GM23338 (cell line): ENCODE data around the gene DUSP15. TPM values are rescaled to one million over a fixed set of nuclear protein-coding genes. Genes with fewer than 3 reads are reported as not detected.

Experiments used
- ATAC-seq: fragments of 200-7000 bp; cut with Tn5 transposase; 3 replicates; pipeline ENCODE4 v1.9.1; 2020
- DNase-seq: peaks from one replicate; pipeline ENCODE4 v3.0.0-alpha.2; 2015; ENCODE audit warnings: low spot score
- H2AFZ ChIP-seq: fragments of 200-600 bp; sonication (generic); 2 replicates; pipeline ENCODE4 v1.8.0; 2016; ENCODE audit warnings: antibody characterized with exemption, mild to moderate bottlenecking, moderate library complexity
- H3F3A ChIP-seq: fragments of 200-600 bp; sonication (generic); replicated peaks from 2 replicates; pipeline ENCODE4 v1.8.0; 2017; ENCODE audit warnings: antibody characterized with exemption, mixed run types, low read depth
- H3K27ac ChIP-seq: fragments of 200-600 bp; sonication (generic); 2 replicates; pipeline ENCODE4 v1.6.1; 2016; ENCODE audit warnings: low read depth
- H3K27me3 ChIP-seq: fragments of 200-600 bp; sonication (generic); 2 replicates; pipeline ENCODE4 v1.8.0; 2016; ENCODE audit warnings: mild to moderate bottlenecking, mixed run types, moderate library complexity; ENCODE audit not compliant: insufficient read depth
- H3K36me3 ChIP-seq: fragments of 200-600 bp; sonication (generic); 2 replicates; pipeline ENCODE4 v1.8.0; 2016; ENCODE audit warnings: mild to moderate bottlenecking; ENCODE audit not compliant: insufficient read depth
- H3K4me1 ChIP-seq: fragments of 200-600 bp; sonication (generic); 2 replicates; pipeline ENCODE4 v1.8.0; 2016; ENCODE audit warnings: mild to moderate bottlenecking, moderate library complexity; ENCODE audit not compliant: insufficient read depth
- H3K4me2 ChIP-seq: fragments of 200-600 bp; sonication (generic); 2 replicates; pipeline ENCODE4 v1.7.1; 2017; ENCODE audit warnings: mixed run types
- H3K4me3 ChIP-seq: fragments of 200-600 bp; sonication (generic); 2 replicates; pipeline ENCODE4 v1.6.1; 2016; ENCODE audit warnings: mixed run types
- H3K79me2 ChIP-seq: fragments of 200-600 bp; sonication (generic); replicated peaks from 2 replicates; pipeline ENCODE4 v1.8.0; 2017; ENCODE audit warnings: mild to moderate bottlenecking; ENCODE audit not compliant: insufficient read depth
- H3K9me2 ChIP-seq: fragments of 200-600 bp; sonication (generic); 2 replicates; pipeline ENCODE4 v1.8.0; 2017; ENCODE audit not compliant: insufficient read depth
- H4K20me1 ChIP-seq: fragments of 200-600 bp; sonication (generic); replicated peaks from 2 replicates; pipeline ENCODE4 v1.8.0; 2017; ENCODE audit warnings: mild to moderate bottlenecking; ENCODE audit not compliant: insufficient read depth
- H3K27ac Mint-ChIP-seq: 2 replicates; pipeline ENCODE4 v1.8.0; 2020; ENCODE audit warnings: inconsistent platforms, mild to moderate bottlenecking, moderate library complexity, mixed read lengths
- H3K27me3 Mint-ChIP-seq: 3 replicates; pipeline ENCODE4 v1.8.0; 2022; ENCODE audit warnings: low read depth, mild to moderate bottlenecking, moderate library complexity, mixed read lengths, inconsistent platforms; ENCODE audit not compliant: insufficient read depth, poor library complexity
- H3K36me3 Mint-ChIP-seq: 3 replicates; pipeline ENCODE4 v1.8.0; 2021; ENCODE audit warnings: low read depth, mild to moderate bottlenecking, inconsistent platforms, moderate library complexity, mixed read lengths
- H3K4me1 Mint-ChIP-seq: 3 replicates; pipeline ENCODE4 v1.8.0; 2020; ENCODE audit warnings: mild to moderate bottlenecking, inconsistent platforms, mixed read lengths
- H3K4me3 Mint-ChIP-seq: 3 replicates; pipeline ENCODE4 v1.8.0; 2021; ENCODE audit warnings: moderate library complexity, mild to moderate bottlenecking, inconsistent platforms, mixed read lengths
- H3K9me3 Mint-ChIP-seq: 3 replicates; pipeline ENCODE4 v1.8.0; 2020; ENCODE audit warnings: moderate library complexity, mild to moderate bottlenecking, inconsistent platforms, mixed read lengths
- STAT1 ChIP-seq: IDR thresholded peaks from one replicate; pipeline ENCODE4 v1.6.1; 2016; ENCODE audit warnings: antibody characterized with exemption; ENCODE audit not compliant: unreplicated experiment
- ZNF331 ChIP-seq: fragments of 250-450 bp; sonication (Bioruptor Pico); IDR thresholded peaks from 2 replicates; pipeline ENCODE4 v1.5.0; 2020; ENCODE audit warnings: low read depth, mild to moderate bottlenecking, moderate library complexity
- polyA plus RNA-seq: library from polyadenylated mRNA; unstranded; fragments of >200 nt; fragmentation: Nextera tagmentation; extraction: Ambion mirVana; gene quantifications from 2 replicates; pipeline ENCODE4 v1.2.1, GENCODE V29; 2016
- total RNA-seq: library from RNA; depleted of rRNA; stranded (reverse); fragments of >200 nt; shearing (Covaris generic); gene quantifications from 2 replicates; pipeline ENCODE4 v1.2.3, GENCODE V29; 2014
- TF ChIP-seq, protein P1 (sequence below), 2 experiments: fragments of 200-600 bp in 1 of 2; sonication (generic) in 1 of 2; conservative IDR thresholded peaks; 2 replicates each; pipeline versions ENCODE4 v1.5.1 to v1.6.1; 2016 to 2017; ENCODE audit warnings: antibody characterized with exemption in 2 of 2, low read depth in 2 of 2, mild to moderate bottlenecking in 2 of 2, moderate library complexity in 1 of 2
- TF ChIP-seq, protein P2 (sequence below): IDR thresholded peaks from 2 replicates; pipeline ENCODE4 v1.6.1; 2016; ENCODE audit warnings: antibody characterized with exemption
- TF ChIP-seq, protein P3 (sequence below): fragments of 250-450 bp; sonication (Bioruptor Pico); IDR thresholded peaks from 2 replicates; pipeline ENCODE4 v1.5.0; 2020; ENCODE audit warnings: mild to moderate bottlenecking, moderate library complexity

Gene DUSP15
- total and polyA plus RNA-seq, 2 experiments from 2014 or later, result 0.61 to 2.8 TPM

DNA sequence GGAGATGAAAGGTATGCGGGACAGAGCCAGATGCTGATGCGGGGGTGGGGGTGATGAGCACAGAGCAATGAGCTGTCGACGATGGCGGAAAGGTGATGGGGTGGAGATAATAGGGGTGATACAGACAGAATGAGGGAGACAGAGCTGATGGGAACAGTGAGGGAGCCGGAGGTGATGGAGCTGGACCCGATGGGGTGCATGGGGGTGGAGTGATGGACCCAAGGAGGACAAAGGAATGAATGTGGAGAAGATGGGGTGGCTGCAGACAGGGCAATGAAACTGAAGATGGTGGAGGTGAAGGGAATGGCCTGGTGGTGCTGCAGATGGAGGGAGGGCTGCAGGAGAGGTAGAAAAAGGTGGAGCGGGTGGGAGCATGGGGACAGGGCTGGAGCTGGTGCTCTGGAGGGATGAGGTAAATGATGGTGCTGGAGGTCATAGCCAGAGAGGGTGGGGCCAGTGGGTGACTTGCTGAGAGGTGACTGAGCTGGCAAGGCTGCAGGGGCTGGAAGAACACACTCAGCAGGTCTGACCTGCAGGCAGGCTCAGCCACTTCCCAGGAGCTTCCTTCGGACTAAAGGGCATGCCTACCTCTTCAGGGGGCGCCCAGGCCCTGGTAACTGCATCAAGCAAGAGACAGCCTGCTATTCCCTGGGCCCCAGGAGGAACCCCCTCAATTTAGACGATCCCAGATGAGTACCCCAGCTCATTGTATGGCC is 18.9 kb downstream of the DUSP15 start:
- ATAC-seq (no peak; the same call in 2 of the 3 replicates), DNase-seq (no peak)
- H3K27ac ChIP-seq, result no peak overlapping the region
- Mint-ChIP-seq H3K4me1 (peaks cover 6% of the 10 kb centered on the region; the same call in 2 of the 3 replicates), H3K4me3 (no peak overlapping the region), H3K36me3 (no peaks in the 10 kb centered on the region), H3K27me3 (peaks cover 32% of the 10 kb centered on the region), H3K27ac (no peak overlapping the region), H3K9me3 (peaks cover 32% of the 10 kb centered on the region)
- peaks cover 20% of the 10 kb centered on the region for H3K4me1 ChIP-seq
- H3K79me2 ChIP-seq, result no peaks in the 10 kb centered on the region
- no peaks in the 10 kb centered on the region for H3K9me2 ChIP-seq
- no peak overlapping the region for H3K4me2 ChIP-seq
- H3F3A ChIP-seq, result no peaks in the 10 kb centered on the region; the same call in 1 of the 2 replicates
- no peak overlapping the region for H3K4me3 ChIP-seq
- peaks cover 55% of the 10 kb centered on the region for H3K27me3 ChIP-seq
- no peaks in the 10 kb centered on the region for H3K36me3 ChIP-seq
- no peak for TF ChIP-seq ZNF331 (CRISPR knock-in tag)
- TF ChIP-seq, protein P1, sequence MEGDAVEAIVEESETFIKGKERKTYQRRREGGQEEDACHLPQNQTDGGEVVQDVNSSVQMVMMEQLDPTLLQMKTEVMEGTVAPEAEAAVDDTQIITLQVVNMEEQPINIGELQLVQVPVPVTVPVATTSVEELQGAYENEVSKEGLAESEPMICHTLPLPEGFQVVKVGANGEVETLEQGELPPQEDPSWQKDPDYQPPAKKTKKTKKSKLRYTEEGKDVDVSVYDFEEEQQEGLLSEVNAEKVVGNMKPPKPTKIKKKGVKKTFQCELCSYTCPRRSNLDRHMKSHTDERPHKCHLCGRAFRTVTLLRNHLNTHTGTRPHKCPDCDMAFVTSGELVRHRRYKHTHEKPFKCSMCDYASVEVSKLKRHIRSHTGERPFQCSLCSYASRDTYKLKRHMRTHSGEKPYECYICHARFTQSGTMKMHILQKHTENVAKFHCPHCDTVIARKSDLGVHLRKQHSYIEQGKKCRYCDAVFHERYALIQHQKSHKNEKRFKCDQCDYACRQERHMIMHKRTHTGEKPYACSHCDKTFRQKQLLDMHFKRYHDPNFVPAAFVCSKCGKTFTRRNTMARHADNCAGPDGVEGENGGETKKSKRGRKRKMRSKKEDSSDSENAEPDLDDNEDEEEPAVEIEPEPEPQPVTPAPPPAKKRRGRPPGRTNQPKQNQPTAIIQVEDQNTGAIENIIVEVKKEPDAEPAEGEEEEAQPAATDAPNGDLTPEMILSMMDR (conservative IDR thresholded peaks at IDR 0.05; ENCODE audit: low read depth in 2 of 2), result no peak
- TF ChIP-seq, protein P2, sequence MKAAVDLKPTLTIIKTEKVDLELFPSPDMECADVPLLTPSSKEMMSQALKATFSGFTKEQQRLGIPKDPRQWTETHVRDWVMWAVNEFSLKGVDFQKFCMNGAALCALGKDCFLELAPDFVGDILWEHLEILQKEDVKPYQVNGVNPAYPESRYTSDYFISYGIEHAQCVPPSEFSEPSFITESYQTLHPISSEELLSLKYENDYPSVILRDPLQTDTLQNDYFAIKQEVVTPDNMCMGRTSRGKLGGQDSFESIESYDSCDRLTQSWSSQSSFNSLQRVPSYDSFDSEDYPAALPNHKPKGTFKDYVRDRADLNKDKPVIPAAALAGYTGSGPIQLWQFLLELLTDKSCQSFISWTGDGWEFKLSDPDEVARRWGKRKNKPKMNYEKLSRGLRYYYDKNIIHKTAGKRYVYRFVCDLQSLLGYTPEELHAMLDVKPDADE, result no peak
- no peak for TF ChIP-seq STAT1
- TF ChIP-seq, protein P3, sequence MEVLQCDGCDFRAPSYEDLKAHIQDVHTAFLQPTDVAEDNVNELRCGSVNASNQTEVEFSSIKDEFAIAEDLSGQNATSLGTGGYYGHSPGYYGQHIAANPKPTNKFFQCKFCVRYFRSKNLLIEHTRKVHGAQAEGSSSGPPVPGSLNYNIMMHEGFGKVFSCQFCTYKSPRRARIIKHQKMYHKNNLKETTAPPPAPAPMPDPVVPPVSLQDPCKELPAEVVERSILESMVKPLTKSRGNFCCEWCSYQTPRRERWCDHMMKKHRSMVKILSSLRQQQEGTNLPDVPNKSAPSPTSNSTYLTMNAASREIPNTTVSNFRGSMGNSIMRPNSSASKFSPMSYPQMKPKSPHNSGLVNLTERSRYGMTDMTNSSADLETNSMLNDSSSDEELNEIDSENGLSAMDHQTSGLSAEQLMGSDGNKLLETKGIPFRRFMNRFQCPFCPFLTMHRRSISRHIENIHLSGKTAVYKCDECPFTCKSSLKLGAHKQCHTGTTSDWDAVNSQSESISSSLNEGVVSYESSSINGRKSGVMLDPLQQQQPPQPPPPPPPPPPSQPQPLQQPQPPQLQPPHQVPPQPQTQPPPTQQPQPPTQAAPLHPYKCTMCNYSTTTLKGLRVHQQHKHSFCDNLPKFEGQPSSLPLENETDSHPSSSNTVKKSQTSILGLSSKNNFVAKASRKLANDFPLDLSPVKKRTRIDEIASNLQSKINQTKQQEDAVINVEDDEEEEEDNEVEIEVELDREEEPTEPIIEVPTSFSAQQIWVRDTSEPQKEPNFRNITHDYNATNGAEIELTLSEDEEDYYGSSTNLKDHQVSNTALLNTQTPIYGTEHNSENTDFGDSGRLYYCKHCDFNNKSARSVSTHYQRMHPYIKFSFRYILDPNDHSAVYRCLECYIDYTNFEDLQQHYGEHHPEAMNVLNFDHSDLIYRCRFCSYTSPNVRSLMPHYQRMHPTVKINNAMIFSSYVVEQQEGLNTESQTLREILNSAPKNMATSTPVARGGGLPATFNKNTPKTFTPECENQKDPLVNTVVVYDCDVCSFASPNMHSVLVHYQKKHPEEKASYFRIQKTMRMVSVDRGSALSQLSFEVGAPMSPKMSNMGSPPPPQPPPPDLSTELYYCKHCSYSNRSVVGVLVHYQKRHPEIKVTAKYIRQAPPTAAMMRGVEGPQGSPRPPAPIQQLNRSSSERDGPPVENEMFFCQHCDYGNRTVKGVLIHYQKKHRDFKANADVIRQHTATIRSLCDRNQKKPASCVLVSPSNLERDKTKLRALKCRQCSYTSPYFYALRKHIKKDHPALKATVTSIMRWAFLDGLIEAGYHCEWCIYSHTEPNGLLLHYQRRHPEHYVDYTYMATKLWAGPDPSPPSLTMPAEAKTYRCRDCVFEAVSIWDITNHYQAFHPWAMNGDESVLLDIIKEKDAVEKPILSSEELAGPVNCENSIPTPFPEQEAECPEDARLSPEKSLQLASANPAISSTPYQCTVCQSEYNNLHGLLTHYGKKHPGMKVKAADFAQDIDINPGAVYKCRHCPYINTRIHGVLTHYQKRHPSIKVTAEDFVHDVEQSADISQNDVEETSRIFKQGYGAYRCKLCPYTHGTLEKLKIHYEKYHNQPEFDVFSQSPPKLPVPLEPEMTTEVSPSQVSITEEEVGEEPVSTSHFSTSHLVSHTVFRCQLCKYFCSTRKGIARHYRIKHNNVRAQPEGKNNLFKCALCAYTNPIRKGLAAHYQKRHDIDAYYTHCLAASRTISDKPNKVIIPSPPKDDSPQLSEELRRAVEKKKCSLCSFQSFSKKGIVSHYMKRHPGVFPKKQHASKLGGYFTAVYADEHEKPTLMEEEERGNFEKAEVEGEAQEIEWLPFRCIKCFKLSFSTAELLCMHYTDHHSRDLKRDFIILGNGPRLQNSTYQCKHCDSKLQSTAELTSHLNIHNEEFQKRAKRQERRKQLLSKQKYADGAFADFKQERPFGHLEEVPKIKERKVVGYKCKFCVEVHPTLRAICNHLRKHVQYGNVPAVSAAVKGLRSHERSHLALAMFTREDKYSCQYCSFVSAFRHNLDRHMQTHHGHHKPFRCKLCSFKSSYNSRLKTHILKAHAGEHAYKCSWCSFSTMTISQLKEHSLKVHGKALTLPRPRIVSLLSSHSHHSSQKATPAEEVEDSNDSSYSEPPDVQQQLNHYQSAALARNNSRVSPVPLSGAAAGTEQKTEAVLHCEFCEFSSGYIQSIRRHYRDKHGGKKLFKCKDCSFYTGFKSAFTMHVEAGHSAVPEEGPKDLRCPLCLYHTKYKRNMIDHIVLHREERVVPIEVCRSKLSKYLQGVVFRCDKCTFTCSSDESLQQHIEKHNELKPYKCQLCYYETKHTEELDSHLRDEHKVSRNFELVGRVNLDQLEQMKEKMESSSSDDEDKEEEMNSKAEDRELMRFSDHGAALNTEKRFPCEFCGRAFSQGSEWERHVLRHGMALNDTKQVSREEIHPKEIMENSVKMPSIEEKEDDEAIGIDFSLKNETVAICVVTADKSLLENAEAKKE, result no peak
- no peaks in the 10 kb centered on the region for H4K20me1 ChIP-seq
- H2AFZ ChIP-seq, result no peak overlapping the region
